GM12865 (cell line): Measurements from ENCODE around the gene CNTNAP4.

Experiments
- DNase-seq: peaks from one replicate; pipeline ENCODE4 v3.0.0; 2010; ENCODE audit warnings: low read depth
- H3K4me3 ChIP-seq: 2 replicates; pipeline ENCODE4 v1.5.1; 2011; ENCODE audit warnings: mild to moderate bottlenecking, low read depth, low read length, control low read depth
- TF ChIP-seq, protein P1 (sequence below): IDR thresholded peaks from 2 replicates; pipeline ENCODE4 v1.5.1; 2011; ENCODE audit warnings: low read length, control low read depth, low read depth, inconsistent platforms; ENCODE audit not compliant: insufficient read depth; ENCODE audit errors: missing control alignments

The CNTNAP4 gene

DNA sequence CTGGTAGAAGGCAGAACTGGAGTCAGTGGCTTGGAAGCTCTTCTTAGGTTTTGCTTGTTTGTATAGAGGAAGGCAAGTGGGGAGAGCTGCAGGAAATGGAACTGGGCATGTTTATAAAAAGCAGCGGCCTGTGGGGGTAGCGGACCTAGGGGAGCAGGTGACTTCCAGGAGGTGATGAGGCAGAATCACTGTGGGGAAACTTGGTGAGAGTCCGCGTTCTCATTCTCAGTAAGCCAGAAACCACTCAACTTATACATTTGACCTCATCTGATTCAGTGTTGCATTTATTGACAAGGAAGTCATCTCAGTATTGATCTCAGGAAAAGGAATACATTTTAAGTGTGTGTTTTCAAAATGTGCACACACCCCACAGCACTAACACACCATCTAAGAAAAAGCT lies 299.8 kb downstream of the CNTNAP4 start:
- DNase-seq, result peak; percentile 94
- H3K4me3 ChIP-seq, result no peak overlapping the region
- TF ChIP-seq, protein P1, sequence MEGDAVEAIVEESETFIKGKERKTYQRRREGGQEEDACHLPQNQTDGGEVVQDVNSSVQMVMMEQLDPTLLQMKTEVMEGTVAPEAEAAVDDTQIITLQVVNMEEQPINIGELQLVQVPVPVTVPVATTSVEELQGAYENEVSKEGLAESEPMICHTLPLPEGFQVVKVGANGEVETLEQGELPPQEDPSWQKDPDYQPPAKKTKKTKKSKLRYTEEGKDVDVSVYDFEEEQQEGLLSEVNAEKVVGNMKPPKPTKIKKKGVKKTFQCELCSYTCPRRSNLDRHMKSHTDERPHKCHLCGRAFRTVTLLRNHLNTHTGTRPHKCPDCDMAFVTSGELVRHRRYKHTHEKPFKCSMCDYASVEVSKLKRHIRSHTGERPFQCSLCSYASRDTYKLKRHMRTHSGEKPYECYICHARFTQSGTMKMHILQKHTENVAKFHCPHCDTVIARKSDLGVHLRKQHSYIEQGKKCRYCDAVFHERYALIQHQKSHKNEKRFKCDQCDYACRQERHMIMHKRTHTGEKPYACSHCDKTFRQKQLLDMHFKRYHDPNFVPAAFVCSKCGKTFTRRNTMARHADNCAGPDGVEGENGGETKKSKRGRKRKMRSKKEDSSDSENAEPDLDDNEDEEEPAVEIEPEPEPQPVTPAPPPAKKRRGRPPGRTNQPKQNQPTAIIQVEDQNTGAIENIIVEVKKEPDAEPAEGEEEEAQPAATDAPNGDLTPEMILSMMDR, result no peak

DNA sequence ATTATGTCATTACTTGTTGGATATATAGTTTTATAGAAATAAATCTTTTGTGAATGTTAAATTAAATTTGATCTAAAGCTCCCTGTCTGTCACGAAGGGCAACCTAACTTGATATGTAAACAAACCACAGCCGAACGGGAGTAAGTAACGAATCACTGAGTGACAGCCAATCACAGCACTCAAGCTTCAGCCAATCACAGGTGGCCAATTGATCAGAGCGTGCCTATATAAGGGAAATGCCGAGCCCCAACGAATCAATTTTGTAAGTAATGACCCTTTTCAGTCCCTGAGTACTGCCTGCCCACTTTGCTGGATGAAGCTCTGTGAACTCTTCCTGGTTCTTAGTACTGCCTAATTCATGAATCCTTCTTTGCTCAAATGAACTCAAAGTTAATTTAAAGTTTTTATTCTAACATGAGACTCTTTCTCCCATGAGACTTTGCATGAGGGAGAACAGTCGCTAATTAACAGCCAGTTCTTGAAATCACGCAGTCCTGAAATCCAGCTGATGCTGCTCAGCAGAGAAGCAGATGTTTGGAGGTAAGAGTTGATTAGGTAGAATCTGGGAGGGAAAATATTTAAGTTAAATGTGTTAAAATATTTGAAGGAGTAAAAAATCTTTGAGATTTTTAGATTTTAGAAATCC lies 302.2 kb downstream of the CNTNAP4 start:
- H3K4me3 ChIP-seq, result no peak overlapping the region
- TF ChIP-seq, protein P1, result no peak
- peak; percentile 55 for DNase-seq

DNA sequence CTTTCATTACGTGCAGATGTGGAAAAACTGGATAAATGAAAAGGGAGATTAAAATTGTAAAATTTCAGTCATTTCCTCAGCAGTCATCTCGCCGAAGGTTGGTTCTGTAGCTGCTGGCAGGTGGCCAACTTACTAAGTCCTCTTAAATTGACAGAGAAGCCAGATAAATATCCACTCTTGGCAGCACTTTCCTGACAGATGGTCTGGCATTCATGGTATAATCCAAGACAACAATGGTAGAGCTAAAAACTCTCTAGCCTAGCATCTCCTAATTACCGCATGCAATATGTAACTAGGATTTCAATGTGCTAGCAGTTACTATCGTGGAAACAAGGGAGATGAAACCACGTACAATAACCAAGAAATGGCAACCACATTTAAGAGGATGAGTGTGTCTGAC lies 306.3 kb downstream of the CNTNAP4 start:
- H3K4me3 ChIP-seq, result no peak overlapping the region
- TF ChIP-seq, protein P1, result no peak
- peak; percentile 22 for DNase-seq

DNA sequence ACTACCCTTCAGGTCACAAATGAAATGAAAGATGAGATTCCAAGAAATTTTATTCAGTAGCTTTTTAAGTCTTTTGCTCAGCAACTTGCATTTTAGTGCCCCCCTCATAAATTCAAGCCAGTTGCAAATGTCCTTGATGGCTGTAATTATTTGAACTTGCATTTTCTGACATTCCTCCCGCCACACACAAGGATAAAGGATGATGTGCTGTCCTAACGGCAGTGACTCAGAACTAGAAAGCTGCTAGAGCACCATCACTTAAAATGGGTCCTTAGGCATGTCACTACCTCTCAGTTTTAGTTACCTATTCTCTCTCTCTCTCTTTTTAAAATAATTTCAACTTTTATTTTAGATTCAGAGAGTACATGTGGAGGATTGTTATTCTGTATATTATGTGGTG lies 306.7 kb downstream of the CNTNAP4 start:
- TF ChIP-seq, protein P1, result no peak
- no peak overlapping the region for H3K4me3 ChIP-seq
- peak; percentile 40 for DNase-seq

DNA sequence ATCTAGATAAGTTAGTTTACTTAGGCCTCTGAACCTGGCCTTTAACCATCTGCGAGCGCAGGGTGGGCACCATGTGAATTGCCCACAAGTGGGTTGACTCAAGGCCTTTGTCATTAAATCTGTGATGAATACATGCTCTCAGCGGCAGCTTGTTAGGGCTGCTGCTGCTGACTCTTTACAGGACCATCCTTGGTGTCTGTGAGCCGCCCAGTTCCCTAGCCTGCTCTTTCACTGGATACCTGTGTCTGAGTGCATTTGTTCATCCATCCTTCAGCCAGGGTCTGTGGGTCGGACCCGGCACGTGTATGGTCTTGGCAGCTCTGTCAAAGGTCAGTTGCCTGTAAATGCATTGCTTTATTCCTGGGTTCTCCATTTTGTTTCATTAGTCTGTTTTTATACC lies 321.3 kb downstream of the CNTNAP4 start:
- DNase-seq, result no peak
- H3K4me3 ChIP-seq, result no peak overlapping the region
- TF ChIP-seq, protein P1, result no peak

DNA sequence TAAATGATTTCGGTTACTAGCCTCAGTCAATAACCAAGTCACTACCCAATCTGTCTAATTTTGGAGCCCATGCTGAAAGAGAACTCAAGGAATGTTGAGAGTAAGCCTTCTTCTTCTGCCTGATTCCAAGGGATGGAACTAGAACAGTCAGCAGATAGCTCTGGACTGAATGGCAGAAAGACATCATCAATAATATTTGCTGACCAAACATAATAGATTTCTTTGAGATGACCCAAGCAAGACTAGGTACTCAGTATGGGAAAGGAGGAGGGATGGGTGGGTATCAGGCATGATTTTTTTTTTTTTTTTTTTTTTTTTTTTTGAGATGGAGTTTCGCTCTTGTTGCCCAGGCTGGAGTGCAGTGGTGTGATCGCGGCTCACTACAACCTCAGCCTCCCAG lies 330.1 kb downstream of the CNTNAP4 start:
- TF ChIP-seq, protein P1, result no peak
- no peak overlapping the region for H3K4me3 ChIP-seq
- no peak for DNase-seq
